Keratinocyte (primary cell): Measurements from ENCODE around the gene LATS1. TPM values are rescaled to one million over a fixed set of nuclear protein-coding genes. Genes with fewer than 3 reads are reported as not detected.
"Not testable (repeated sequence)": the region's sequence is repeated elsewhere in the genome, so short reads cannot be mapped to it uniquely, and the experiment has no call there.

Experiments used
- DNase-seq: peaks from one replicate; pipeline ENCODE4 v3.0.0-alpha.2; 2011; ENCODE audit warnings: low read depth, missing footprints, low spot score
- FAIRE-seq: peaks from 2 replicates; lab custom pipeline; 2011; peaks lifted over from hg19 to GRCh38; lab: Jason Lieb, UNC
- H2AFZ ChIP-seq: 2 replicates; pipeline ENCODE4 v1.6.0; 2012; ENCODE audit warnings: low read length, control low read depth, inconsistent platforms; ENCODE audit not compliant: control insufficient read depth
- H3K27ac ChIP-seq: 2 replicates; pipeline ENCODE4 v1.5.1; 2011; ENCODE audit warnings: low read length; ENCODE audit not compliant: control insufficient read depth, insufficient read depth
- H3K27me3 ChIP-seq: 3 replicates; pipeline ENCODE4 v1.6.0; 2011; ENCODE audit warnings: low read length; ENCODE audit not compliant: control insufficient read depth, insufficient read depth; ENCODE audit errors: extremely low read depth
- H3K36me3 ChIP-seq, 2 experiments: 2 replicates in 1 of 2; 3 replicates in 1 of 2; pipeline ENCODE4 v1.5.1; 2011; ENCODE audit warnings: low read length in 2 of 2, mild to moderate bottlenecking in 1 of 2; ENCODE audit not compliant: control insufficient read depth in 2 of 2, insufficient read depth in 2 of 2; ENCODE audit errors: extremely low read depth in 1 of 2
- H3K4me1 ChIP-seq: 3 replicates; pipeline ENCODE4 v1.5.1; 2011; ENCODE audit warnings: low read length; ENCODE audit not compliant: control insufficient read depth, insufficient read depth; ENCODE audit errors: extremely low read depth
- H3K4me2 ChIP-seq: 3 replicates; pipeline ENCODE4 v1.6.0; 2011; ENCODE audit warnings: low read depth, low read length; ENCODE audit not compliant: control insufficient read depth, insufficient read depth; ENCODE audit errors: extremely low read depth
- H3K4me3 ChIP-seq, 3 experiments: fragments of 200-600 bp in 1 of 3; sonication (generic) in 1 of 3; 2 replicates in 2 of 3; 3 replicates in 1 of 3; pipeline ENCODE4 v1.5.1; 2011 to 2016; ENCODE audit warnings: low read length in 3 of 3, mild to moderate bottlenecking in 3 of 3, control low read depth in 2 of 3, inconsistent platforms in 1 of 3, low read depth in 1 of 3, mixed read lengths in 1 of 3, mixed run types in 1 of 3, moderate library complexity in 1 of 3; ENCODE audit not compliant: control insufficient read depth in 2 of 3, insufficient read depth in 2 of 3; ENCODE audit errors: extremely low read depth in 1 of 3
- H3K79me2 ChIP-seq: 2 replicates; pipeline ENCODE4 v1.6.0; 2012; ENCODE audit warnings: low read length; ENCODE audit not compliant: control insufficient read depth, insufficient read depth
- H3K9ac ChIP-seq: 3 replicates; pipeline ENCODE4 v1.6.0; 2011; ENCODE audit warnings: low read length; ENCODE audit not compliant: control insufficient read depth, insufficient read depth; ENCODE audit errors: extremely low read depth
- H3K9me1 ChIP-seq: 3 replicates; pipeline ENCODE4 v1.6.0; 2011; ENCODE audit warnings: low read length; ENCODE audit not compliant: control insufficient read depth, insufficient read depth; ENCODE audit errors: extremely low read depth
- H3K9me3 ChIP-seq: 2 replicates; pipeline ENCODE4 v1.5.1; 2012; ENCODE audit warnings: low read depth, low read length; ENCODE audit not compliant: control insufficient read depth
- H4K20me1 ChIP-seq: 3 replicates; pipeline ENCODE4 v1.6.0; 2011; ENCODE audit warnings: low read length; ENCODE audit not compliant: control insufficient read depth, insufficient read depth; ENCODE audit errors: extremely low read depth
- CTCF ChIP-seq, 3 experiments: IDR thresholded peaks in 1 of 3; conservative IDR thresholded peaks in 1 of 3; optimal IDR thresholded peaks in 1 of 3; 2 replicates in 2 of 3; 3 replicates in 1 of 3; pipeline versions ENCODE3 to v1.5.1; 2011; ENCODE audit warnings: low read length in 3 of 3, mild to moderate bottlenecking in 3 of 3, moderate library complexity in 2 of 3, control low read depth in 1 of 3, inconsistent platforms in 1 of 3; ENCODE audit not compliant: insufficient read depth in 2 of 3; ENCODE audit errors: extremely low read depth in 1 of 3
- EZH2 ChIP-seq: IDR thresholded peaks from one replicate; pipeline ENCODE4 v1.6.1; 2012; ENCODE audit warnings: inconsistent platforms, mild to moderate bottlenecking, low read length, moderate library complexity
- dilution Hi-C: fragments of 300-500 bp; cut with MboI; formaldehyde crosslinking; loops from one replicate; pipeline ENCODE4 v1.7.0; 2020; ENCODE audit warnings: low sequenced_read_pairs; ENCODE audit not compliant: extremely low pct_ligation_motif_present
- polyA plus RNA-seq, 5 experiments: library from polyadenylated mRNA; depleted of rRNA in 3 of 5; stranded (reverse) in 3 of 5; stranded (forward) in 1 of 5; unstranded in 1 of 5; fragments of >200 nt; gene quantifications; 1 replicate in 1 of 5; 2 replicates in 3 of 5; 3 replicates in 1 of 5; pipeline versions ENCODE4 v1.2.1 to v1.2.3, GENCODE V29; 2011 to 2012; ENCODE audit warnings: missing spikeins in 2 of 5, low read depth in 1 of 5, low replicate concordance in 1 of 5

The LATS1 gene
- polyA plus RNA-seq, 1 donor (not counting 4 experiments of a cell fraction or from before 2014, with no cell fraction given) = 11.3 TPM

GRCh38 chr6:149746147-149746946 is 28.4 kb upstream of the LATS1 start, which contains the start of gene NUP43:
Gene NUP43, minus strand, starts transcription at chr6:149746529. Its CDS starts 34 bp downstream, at chr6:149746495.
- peaks cover 5% of the 10 kb centered on the region for H3K4me1 ChIP-seq
- H3K36me3 ChIP-seq = peaks cover 4 to 6% of the 10 kb centered on the region in 2 experiments
- H3K9me3 ChIP-seq = no peaks in the 10 kb centered on the region
- no peaks in the 10 kb centered on the region for H3K27me3 ChIP-seq
- DNase-seq = peak; percentile 44
- H3K27ac ChIP-seq = peak within 1 kb of the TSS; percentile 79
- no peaks in the 10 kb centered on the region for H4K20me1 ChIP-seq
- peak; percentile 74 for FAIRE-seq
- H3K9me1 ChIP-seq = no peaks in the 10 kb centered on the region
- H3K4me2 ChIP-seq = peak within 1 kb of the TSS; percentile 88
- peaks cover 35% of the 10 kb centered on the region for H3K79me2 ChIP-seq
- peak within 1 kb of the TSS; percentile 88 to 95 (median 94) for H3K4me3 ChIP-seq
- peak within 1 kb of the TSS; percentile 90 for H3K9ac ChIP-seq
- H2AFZ ChIP-seq = peak within 1 kb of the TSS; percentile 92
- no peak for TF ChIP-seq EZH2
- peak; percentile 11 to 56 (median 41) for TF ChIP-seq CTCF (optimal IDR thresholded peaks at IDR 0.05 in 1 of 3, IDR thresholded peaks at IDR 0.05 in 1 of 3, conservative IDR thresholded peaks at IDR 0.05 in 1 of 3; ENCODE audit: extremely low read depth in 1 of 3, insufficient read depth in 2 of 3, low read length in 3 of 3)
- dilution Hi-C loops = no loop called here

- H2AFZ ChIP-seq, H3K4me1 ChIP-seq, dilution Hi-C loops, H3K27me3 ChIP-seq, H3K9me3 ChIP-seq, FAIRE-seq, DNase-seq, H3K36me3 ChIP-seq, H4K20me1 ChIP-seq, H3K9me1 ChIP-seq: not testable (repeated sequence)
- peak overlapping the region; percentile 79 for H3K27ac ChIP-seq
- peak overlapping the region in 2 of 3 experiments; percentile 94 to 95 for H3K4me3 ChIP-seq
- peaks cover 24% of the 10 kb centered on the region for H3K79me2 ChIP-seq
- peak overlapping the region; percentile 90 for H3K9ac ChIP-seq
- H3K4me2 ChIP-seq = peak overlapping the region; percentile 88
Measured at GRCh38 chr6:149745252-149745651, 27.4 kb upstream of the LATS1 start.
